GM21528 (cell line): Measurements from ENCODE around the gene LIN7C.
"Not testable (repeated sequence)": the region's sequence is repeated elsewhere in the genome, so short reads cannot be mapped to it uniquely, and the experiment has no call there.

ENCODE experiments used
- ATAC-seq: cut with Tn5 transposase; IDR thresholded peaks from one replicate; pipeline ENCODE4 v1.9.1; 2021; ENCODE audit warnings: mild to moderate bottlenecking, moderate library complexity; ENCODE audit not compliant: unreplicated experiment, low FRiP score

The LIN7C gene

GRCh38 chr11:27452147-27452546 lies 54.4 kb downstream of the LIN7C start:
- ATAC-seq, result no peak

- no peak for ATAC-seq
Measured at GRCh38 chr11:27451244-27451965, 55.2 kb downstream of the LIN7C start.

GRCh38 chr11:27448184-27448540 lies 58.4 kb downstream of the LIN7C start:
- not testable (repeated sequence) for ATAC-seq

- ATAC-seq, result no peak
Measured at GRCh38 chr11:27447288-27448183, 59.0 kb downstream of the LIN7C start.

- no peak for ATAC-seq
Measured at GRCh38 chr11:27445625-27446024, 60.9 kb downstream of the LIN7C start.

- no peak for ATAC-seq
Measured at GRCh38 chr11:27444801-27445215, 61.8 kb downstream of the LIN7C start.
